Colonic mucosa (tissue), 4 donors: ENCODE results near the gene ACTRT1. TPM values are rescaled to one million over a fixed set of nuclear protein-coding genes. Genes with fewer than 3 reads are reported as not detected.

ENCODE experiments used
- DNase-seq: peaks from one replicate; pipeline ENCODE4 v3.0.0-alpha.2; 2020
- H3K27ac ChIP-seq: fragments of 200-600 bp; one replicate; pipeline ENCODE4 v1.8.0; 2021
- H3K27me3 ChIP-seq: fragments of 200-600 bp; one replicate; pipeline ENCODE4 v1.8.0; 2021
- H3K36me3 ChIP-seq: fragments of 200-600 bp; one replicate; pipeline ENCODE4 v1.8.0; 2021
- H3K4me1 ChIP-seq: fragments of 200-600 bp; one replicate; pipeline ENCODE4 v1.8.0; 2021; ENCODE audit warnings: mild to moderate bottlenecking
- H3K4me3 ChIP-seq: fragments of 200-600 bp; one replicate; pipeline ENCODE4 v1.8.0; 2021
- H3K9ac ChIP-seq, 2 donors: one replicate each; pipeline ENCODE4 v1.7.0; 2013; ENCODE audit warnings: control low read depth in 2 of 2, low read depth in 2 of 2, low read length in 2 of 2
- H3K9me3 ChIP-seq: fragments of 200-600 bp; one replicate; pipeline ENCODE4 v1.8.0; 2021
- CTCF ChIP-seq: fragments of 200-600 bp; IDR thresholded peaks from one replicate; pipeline ENCODE4 v1.8.0; 2022; ENCODE audit warnings: antibody characterized with exemption, mild to moderate bottlenecking
- intact Hi-C: fragments of 100-400 bp; cut with DNase I; formaldehyde crosslinking; loops from one replicate; pipeline ENCODE4 v1.14.1; 2022
- total RNA-seq, 2 donors: library from RNA; stranded (reverse); fragmentation: NEBNext Ultra II Directional in 1 of 2; extraction: Animal tissue kit (Norgen Biotek cat#: 25700) in 1 of 2; gene quantifications; one replicate each; pipeline ENCODE4 v1.2.1, GENCODE V29; 2021
- donor health status: healthy.
- donor health status: DM: no; HTN: no; CAD: no.
- donor health status: DM: no; HTN: no; CAD: no.

ACTRT1 gene
- not detected for total RNA-seq

GRCh38 chrX:128052303-128052702 is at the start of gene ACTRT1:
Gene ACTRT1, minus strand, starts transcription at chrX:128052403. Its CDS starts 197 bp downstream, at chrX:128052206.
- intact Hi-C loops, result no loop called here
- no peak for TF ChIP-seq CTCF
- Histone ChIP-seq H3K4me1 (no peaks in the 10 kb centered on the region), H3K9me3 (no peaks in the 10 kb centered on the region), H3K36me3 (no peaks in the 10 kb centered on the region), H3K27ac (no peak within 1 kb of the TSS), H3K4me3 (no peak within 1 kb of the TSS), H3K27me3 (no peaks in the 10 kb centered on the region), H3K9ac (no peak within 1 kb of the TSS)
- no peak for DNase-seq

DNA sequence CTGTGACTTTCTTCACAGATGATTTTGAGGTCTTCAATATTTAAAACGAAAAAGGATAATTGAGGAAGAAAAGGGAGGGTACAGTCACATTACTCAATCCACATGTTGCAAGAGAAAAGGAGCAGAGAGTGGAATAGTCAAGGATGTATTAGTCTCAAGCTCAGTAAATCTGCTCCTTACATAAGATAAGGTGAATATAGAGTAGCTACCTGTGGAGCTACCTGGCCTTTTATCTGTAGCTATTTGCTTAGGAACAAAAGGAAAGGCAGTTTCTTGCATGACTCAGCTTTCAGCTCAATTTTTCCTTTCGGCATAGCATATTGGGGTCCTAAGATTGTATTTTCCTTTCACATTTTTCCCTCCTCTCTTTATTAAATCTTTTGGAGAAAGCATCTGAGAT is 26.3 kb upstream of the ACTRT1 start:
- Histone ChIP-seq H3K36me3 (no peaks in the 10 kb centered on the region), H3K27me3 (no peaks in the 10 kb centered on the region), H3K4me3 (no peak overlapping the region), H3K9ac (no peak overlapping the region), H3K27ac (no peak overlapping the region), H3K4me1 (no peaks in the 10 kb centered on the region), H3K9me3 (no peaks in the 10 kb centered on the region)
- no peak for TF ChIP-seq CTCF
- intact Hi-C loops, result no loop called here
- DNase-seq, result no peak

DNA sequence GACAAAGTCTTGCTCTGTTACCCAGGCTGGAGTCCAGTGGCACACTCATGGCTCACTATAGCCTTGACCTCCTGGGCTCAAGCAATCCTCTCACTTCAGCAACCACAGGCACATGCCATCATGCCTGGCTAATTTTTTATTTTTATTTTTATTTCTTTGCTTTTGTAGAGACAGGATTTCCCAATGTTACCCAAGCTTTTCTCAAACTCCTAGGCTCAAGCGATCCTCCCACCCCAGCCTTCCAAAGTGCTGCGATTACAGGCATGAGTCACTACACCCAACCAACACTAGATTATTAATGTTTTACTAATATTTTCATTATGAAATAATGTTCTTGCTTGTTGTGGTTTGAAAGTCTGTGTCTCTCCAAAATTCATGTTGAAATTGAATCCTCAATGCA is 5.2 kb upstream of the ACTRT1 start:
- H3K36me3 ChIP-seq, result no peaks in the 10 kb centered on the region
- TF ChIP-seq CTCF, result no peak
- H3K4me1 ChIP-seq, result no peaks in the 10 kb centered on the region
- DNase-seq, result no peak
- H3K27me3 ChIP-seq, result no peaks in the 10 kb centered on the region
- intact Hi-C loops, result no loop called here
- no peaks in the 10 kb centered on the region for H3K9me3 ChIP-seq
- no peak overlapping the region for H3K27ac ChIP-seq
- H3K4me3 ChIP-seq, result no peak overlapping the region
- H3K9ac ChIP-seq, result no peak overlapping the region

GRCh38 chrX:128051526-128051925 is 677 bp downstream of the ACTRT1 start:
- no peak overlapping the region for H3K9ac ChIP-seq
- no peaks in the 10 kb centered on the region for H3K9me3 ChIP-seq
- no peak for TF ChIP-seq CTCF
- H3K36me3 ChIP-seq, result no peaks in the 10 kb centered on the region
- intact Hi-C loops, result no loop called here
- no peaks in the 10 kb centered on the region for H3K4me1 ChIP-seq
- H3K27me3 ChIP-seq, result no peaks in the 10 kb centered on the region
- H3K4me3 ChIP-seq, result no peak overlapping the region
- no peak for DNase-seq
- no peak overlapping the region for H3K27ac ChIP-seq

- H3K4me3 ChIP-seq, result no peak overlapping the region
- no peaks in the 10 kb centered on the region for H3K4me1 ChIP-seq
- no peak overlapping the region for H3K27ac ChIP-seq
- no peaks in the 10 kb centered on the region for H3K9me3 ChIP-seq
- no peaks in the 10 kb centered on the region for H3K27me3 ChIP-seq
- no peak for TF ChIP-seq CTCF
- H3K9ac ChIP-seq, result no peak overlapping the region
- DNase-seq, result no peak
- H3K36me3 ChIP-seq, result no peaks in the 10 kb centered on the region
- intact Hi-C loops, result no loop called here
These were observed 16.9 kb downstream of the ACTRT1 start for GRCh38 chrX:128035318-128035717.

DNA sequence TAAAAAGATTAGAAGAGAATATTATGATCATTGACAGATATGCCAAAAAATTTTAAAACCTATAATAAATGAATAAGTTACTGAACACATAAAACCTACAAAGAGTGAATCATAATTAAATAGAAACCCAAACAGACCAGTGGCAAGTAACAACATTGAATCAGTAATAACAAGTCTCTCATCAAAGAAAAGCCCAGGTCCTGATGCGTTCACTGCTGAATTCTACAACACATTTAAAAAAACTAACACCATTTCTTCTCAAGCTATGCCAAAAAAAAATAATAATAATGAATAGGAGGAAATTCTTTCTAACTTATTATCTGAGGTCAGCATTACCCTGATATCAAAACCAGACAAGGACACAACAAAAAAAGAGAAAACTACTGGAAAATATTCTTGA is 30.6 kb downstream of the ACTRT1 start:
- no peaks in the 10 kb centered on the region for H3K27me3 ChIP-seq
- H3K9ac ChIP-seq, result no peak overlapping the region
- H3K4me1 ChIP-seq, result no peaks in the 10 kb centered on the region
- no peak for DNase-seq
- H3K4me3 ChIP-seq, result no peak overlapping the region
- intact Hi-C loops, result no loop called here
- no peak for TF ChIP-seq CTCF
- H3K36me3 ChIP-seq, result no peaks in the 10 kb centered on the region
- no peak overlapping the region for H3K27ac ChIP-seq
- no peaks in the 10 kb centered on the region for H3K9me3 ChIP-seq
